HG03280 (cell line): ENCODE results near the gene TAPBPL.
A peak's percentile ranks its signal among the peaks of the same experiment; 100 is the strongest.
"Not testable (repeated sequence)": the region's sequence is repeated elsewhere in the genome, so short reads cannot be mapped to it uniquely, and the experiment has no call there.

Experiments
- ATAC-seq: cut with Tn5 transposase; IDR thresholded peaks from one replicate; pipeline ENCODE4 v1.9.1; 2021; ENCODE audit warnings: mild to moderate bottlenecking, moderate library complexity; ENCODE audit not compliant: unreplicated experiment

The TAPBPL gene

GRCh38 chr12:6462234-6462995 is 10.6 kb downstream of the TAPBPL start:
- no peak for ATAC-seq

GRCh38 chr12:6463216-6463615 is 11.4 kb downstream of the TAPBPL start:
- no peak for ATAC-seq

- no peak for ATAC-seq
Measured at GRCh38 chr12:6463858-6464257, 12.0 kb downstream of the TAPBPL start.

- no peak for ATAC-seq
Measured at GRCh38 chr12:6464531-6464930, 12.7 kb downstream of the TAPBPL start.

- no peak for ATAC-seq
Measured at GRCh38 chr12:6465467-6466183, 13.8 kb downstream of the TAPBPL start.

- ATAC-seq: no peak
Measured at GRCh38 chr12:6466184-6466573, 14.3 kb downstream of the TAPBPL start.

- ATAC-seq: not testable (repeated sequence)
Measured at GRCh38 chr12:6466751-6467150, 14.9 kb downstream of the TAPBPL start.

GRCh38 chr12:6467571-6468282 is 15.9 kb downstream of the TAPBPL start:
- ATAC-seq: not testable (repeated sequence)

- ATAC-seq: no peak
Measured at GRCh38 chr12:6468283-6468575, 16.4 kb downstream of the TAPBPL start.

- ATAC-seq: no peak
Measured at GRCh38 chr12:6469092-6469491, 17.2 kb downstream of the TAPBPL start.

- ATAC-seq: no peak
Measured at GRCh38 chr12:6469609-6470374, 17.9 kb downstream of the TAPBPL start.

- peak; percentile 86 for ATAC-seq
Measured at GRCh38 chr12:6470375-6471163, 18.7 kb downstream of the TAPBPL start, which contains the start of gene VAMP1. Gene VAMP1, minus strand, starts transcription at chr12:6470677. Its CDS starts 146 bp downstream, at chr12:6470531.

- ATAC-seq: no peak
Measured at GRCh38 chr12:6471989-6472360, 20.1 kb downstream of the TAPBPL start.

- no peak for ATAC-seq
Measured at GRCh38 chr12:6472491-6472890, 20.6 kb downstream of the TAPBPL start.

GRCh38 chr12:6475233-6475975 is 23.6 kb downstream of the TAPBPL start:
- not testable (repeated sequence) for ATAC-seq

GRCh38 chr12:6476489-6476888 is 24.6 kb downstream of the TAPBPL start:
- ATAC-seq: no peak

GRCh38 chr12:6477601-6478377 is 25.9 kb downstream of the TAPBPL start:
- ATAC-seq: not testable (repeated sequence)

GRCh38 chr12:6478416-6478815 is 26.6 kb downstream of the TAPBPL start:
- ATAC-seq: no peak

GRCh38 chr12:6488240-6488639 is 36.4 kb downstream of the TAPBPL start:
- ATAC-seq: no peak
